DOHH2 (cell line): ENCODE data around the gene CAMTA1.

Experiments used
- H3F3A ChIP-seq: fragments of 200-600 bp; sonication (generic), shearing (Covaris generic); 2 replicates; pipeline ENCODE4 v1.6.0; 2016; ENCODE audit warnings: antibody characterized with exemption, mild to moderate bottlenecking; ENCODE audit not compliant: control insufficient read depth, insufficient read depth
- H3K27ac ChIP-seq: fragments of 200-600 bp; sonication (generic); 2 replicates; pipeline ENCODE4 v1.5.1; 2014; ENCODE audit warnings: low read depth, mild to moderate bottlenecking, low read length, moderate library complexity
- H3K27me3 ChIP-seq: fragments of 200-600 bp; sonication (generic); 2 replicates; pipeline ENCODE4 v1.6.1; 2014; ENCODE audit warnings: mild to moderate bottlenecking, low read length, mixed read lengths; ENCODE audit not compliant: control insufficient read depth
- H3K36me3 ChIP-seq: fragments of 200-600 bp; sonication (generic); 2 replicates; pipeline ENCODE4 v1.6.1; 2014; ENCODE audit warnings: mild to moderate bottlenecking, low read length, moderate library complexity, mixed read lengths; ENCODE audit not compliant: control insufficient read depth
- H3K4me1 ChIP-seq: fragments of 200-600 bp; sonication (generic); 2 replicates; pipeline ENCODE4 v1.6.1; 2014; ENCODE audit warnings: mild to moderate bottlenecking, low read length, mixed read lengths; ENCODE audit not compliant: control insufficient read depth
- H3K4me2 ChIP-seq: fragments of 200-600 bp; sonication (generic); 2 replicates; pipeline ENCODE4 v1.6.0; 2014; ENCODE audit warnings: mild to moderate bottlenecking, low read length, moderate library complexity
- H3K4me3 ChIP-seq: fragments of 200-600 bp; sonication (generic); 2 replicates; pipeline ENCODE4 v1.5.1; 2014; ENCODE audit warnings: mild to moderate bottlenecking, low read length, mixed read lengths
- H3K79me2 ChIP-seq: fragments of 200-600 bp; sonication (generic); 2 replicates; pipeline ENCODE4 v1.6.1; 2014; ENCODE audit warnings: mild to moderate bottlenecking, low read length, mixed read lengths; ENCODE audit not compliant: control insufficient read depth
- H3K9me2 ChIP-seq: fragments of 200-600 bp; sonication (generic); replicated peaks from 2 replicates; pipeline ENCODE4 v1.6.1; 2014; ENCODE audit warnings: mild to moderate bottlenecking, low read length, mixed read lengths; ENCODE audit not compliant: control insufficient read depth
- H3K9me3 ChIP-seq: fragments of 200-600 bp; sonication (generic); 2 replicates; pipeline ENCODE4 v1.6.1; 2014; ENCODE audit warnings: antibody characterized with exemption, low read length, mixed read lengths; ENCODE audit not compliant: control insufficient read depth, insufficient read depth
- H4K20me1 ChIP-seq: fragments of 200-600 bp; sonication (generic); 2 replicates; pipeline ENCODE4 v1.6.0; 2014; ENCODE audit warnings: low read depth, mild to moderate bottlenecking, antibody characterized with exemption, low read length, moderate library complexity; ENCODE audit not compliant: control insufficient read depth, insufficient read depth
- EZH2phosphoT487 ChIP-seq: fragments of 200-600 bp; sonication (generic); IDR thresholded peaks from 2 replicates; pipeline ENCODE4 v1.6.1; 2017; ENCODE audit warnings: borderline replicate concordance, mild to moderate bottlenecking, antibody characterized with exemption, low read length, moderate library complexity, mixed read lengths
- TF ChIP-seq, protein P1 (sequence below): fragments of 200-600 bp; sonication (generic); IDR thresholded peaks from one replicate; pipeline ENCODE4 v1.5.1; 2014; ENCODE audit warnings: antibody characterized with exemption, mild to moderate bottlenecking, low read depth, low read length; ENCODE audit not compliant: poor library complexity, severe bottlenecking

The CAMTA1 gene

GRCh38 chr1:6783221-6783620, 2.0 kb upstream of the CAMTA1 start:
- peaks cover 17% of the 10 kb centered on the region for H4K20me1 ChIP-seq
- peaks cover 43% of the 10 kb centered on the region for H3K79me2 ChIP-seq
- no peaks in the 10 kb centered on the region for H3K9me3 ChIP-seq
- H3F3A ChIP-seq, result no peaks in the 10 kb centered on the region
- H3K4me2 ChIP-seq, result peak overlapping the region; percentile 79
- H3K36me3 ChIP-seq, result peaks cover 11% of the 10 kb centered on the region
- H3K27ac ChIP-seq, result no peak overlapping the region
- TF ChIP-seq, protein P1, sequence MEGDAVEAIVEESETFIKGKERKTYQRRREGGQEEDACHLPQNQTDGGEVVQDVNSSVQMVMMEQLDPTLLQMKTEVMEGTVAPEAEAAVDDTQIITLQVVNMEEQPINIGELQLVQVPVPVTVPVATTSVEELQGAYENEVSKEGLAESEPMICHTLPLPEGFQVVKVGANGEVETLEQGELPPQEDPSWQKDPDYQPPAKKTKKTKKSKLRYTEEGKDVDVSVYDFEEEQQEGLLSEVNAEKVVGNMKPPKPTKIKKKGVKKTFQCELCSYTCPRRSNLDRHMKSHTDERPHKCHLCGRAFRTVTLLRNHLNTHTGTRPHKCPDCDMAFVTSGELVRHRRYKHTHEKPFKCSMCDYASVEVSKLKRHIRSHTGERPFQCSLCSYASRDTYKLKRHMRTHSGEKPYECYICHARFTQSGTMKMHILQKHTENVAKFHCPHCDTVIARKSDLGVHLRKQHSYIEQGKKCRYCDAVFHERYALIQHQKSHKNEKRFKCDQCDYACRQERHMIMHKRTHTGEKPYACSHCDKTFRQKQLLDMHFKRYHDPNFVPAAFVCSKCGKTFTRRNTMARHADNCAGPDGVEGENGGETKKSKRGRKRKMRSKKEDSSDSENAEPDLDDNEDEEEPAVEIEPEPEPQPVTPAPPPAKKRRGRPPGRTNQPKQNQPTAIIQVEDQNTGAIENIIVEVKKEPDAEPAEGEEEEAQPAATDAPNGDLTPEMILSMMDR, result no peak
- TF ChIP-seq EZH2phosphoT487, result no peak
- peak overlapping the region; percentile 95 for H3K4me3 ChIP-seq
- H3K9me2 ChIP-seq, result no peaks in the 10 kb centered on the region
- H3K27me3 ChIP-seq, result no peaks in the 10 kb centered on the region
- peaks cover 27% of the 10 kb centered on the region for H3K4me1 ChIP-seq

GRCh38 chr1:6783936-6784559, 1.2 kb upstream of the CAMTA1 start:
- H3K9me2 ChIP-seq, result no peaks in the 10 kb centered on the region
- H3K9me3 ChIP-seq, result no peaks in the 10 kb centered on the region
- TF ChIP-seq, protein P1, result no peak
- TF ChIP-seq EZH2phosphoT487, result no peak
- peaks cover 23% of the 10 kb centered on the region for H4K20me1 ChIP-seq
- H3K4me1 ChIP-seq, result peaks cover 36% of the 10 kb centered on the region
- H3K79me2 ChIP-seq, result peaks cover 51% of the 10 kb centered on the region
- H3F3A ChIP-seq, result no peaks in the 10 kb centered on the region
- no peaks in the 10 kb centered on the region for H3K27me3 ChIP-seq
- H3K4me2 ChIP-seq, result peak overlapping the region; percentile 79
- peaks cover 11% of the 10 kb centered on the region for H3K36me3 ChIP-seq
- H3K4me3 ChIP-seq, result peak overlapping the region; percentile 95
- H3K27ac ChIP-seq, result peak overlapping the region; percentile 77

DNA sequence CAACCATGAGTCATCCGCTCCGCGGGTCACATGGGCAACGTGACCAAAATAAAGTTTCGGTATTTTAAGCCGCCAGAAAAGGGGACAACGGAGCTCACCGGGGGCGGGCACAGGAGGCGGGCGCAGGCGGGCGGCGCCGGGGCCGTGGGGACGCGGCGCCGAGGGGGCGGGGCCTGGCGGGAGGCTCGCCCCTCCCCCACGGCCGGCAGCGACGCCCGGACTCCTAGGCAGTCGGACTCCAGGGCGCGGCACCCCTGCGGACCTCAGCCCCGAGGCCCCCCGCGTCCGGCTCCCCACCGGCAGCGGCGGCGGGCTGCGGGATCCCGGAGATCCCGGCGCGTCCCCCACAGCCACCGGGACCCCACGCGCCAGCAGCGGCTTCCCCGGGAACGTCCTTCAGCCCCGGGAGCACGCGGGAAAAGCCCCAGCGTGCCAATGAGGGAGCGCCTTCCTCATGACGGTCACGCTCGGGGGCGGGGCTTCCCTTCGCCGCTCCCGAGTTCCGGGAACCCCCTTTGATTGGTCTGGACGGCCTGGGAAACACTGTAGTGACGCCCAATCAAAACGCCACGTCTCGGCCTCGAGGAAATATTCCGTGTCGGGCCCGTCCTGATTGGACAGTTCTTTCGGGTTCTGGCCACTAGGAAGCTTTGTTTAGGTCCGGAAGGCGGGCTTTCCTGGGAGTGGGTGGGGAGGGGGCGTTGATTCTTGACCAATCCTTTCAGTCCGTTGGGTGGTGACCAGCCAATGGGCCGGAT, 515 bp upstream of the CAMTA1 start:
- TF ChIP-seq EZH2phosphoT487, result no peak
- H3K9me3 ChIP-seq, result no peaks in the 10 kb centered on the region
- H3K27ac ChIP-seq, result peak overlapping the region; percentile 77
- H3K36me3 ChIP-seq, result peaks cover 11% of the 10 kb centered on the region
- peaks cover 23% of the 10 kb centered on the region for H4K20me1 ChIP-seq
- no peaks in the 10 kb centered on the region for H3F3A ChIP-seq
- no peaks in the 10 kb centered on the region for H3K27me3 ChIP-seq
- H3K9me2 ChIP-seq, result no peaks in the 10 kb centered on the region
- peaks cover 58% of the 10 kb centered on the region for H3K79me2 ChIP-seq
- H3K4me2 ChIP-seq, result peak overlapping the region; percentile 79
- peaks cover 39% of the 10 kb centered on the region for H3K4me1 ChIP-seq
- peak overlapping the region; percentile 95 for H3K4me3 ChIP-seq
